HepG2 (cell line): ENCODE data around the gene KANK4. TPM values are rescaled to one million over a fixed set of nuclear protein-coding genes. Genes with fewer than 3 reads are reported as not detected.

Experiments used
- CREB1 ChIP-seq, 2 experiments: fragments of 450-650 bp in 1 of 2; IDR thresholded peaks; 2 replicates each; pipeline ENCODE4 v1.6.1; 2016 to 2017; ENCODE audit warnings: control low read depth in 1 of 2, mild to moderate bottlenecking in 1 of 2, missing compliant biosample characterization in 1 of 2, missing genetic modification characterization in 1 of 2
- FOSL2 ChIP-seq: sonication (generic); formaldehyde crosslinking; IDR thresholded peaks from 2 replicates; pipeline ENCODE4 v1.4.0; 2020; ENCODE audit warnings: missing genetic modification reagents
- HNF1B ChIP-seq: sonication (generic); formaldehyde crosslinking; IDR thresholded peaks from 2 replicates; pipeline ENCODE4 v1.5.1; 2020; ENCODE audit warnings: mild to moderate bottlenecking, moderate library complexity, missing genetic modification reagents
- HNF4G ChIP-seq, 2 experiments: sonication (generic) in 1 of 2; formaldehyde crosslinking in 1 of 2; IDR thresholded peaks; 2 replicates each; pipeline versions ENCODE4 v1.4.0 to v1.6.1; 2011 to 2020; ENCODE audit warnings: borderline replicate concordance in 2 of 2, low read depth in 2 of 2, mild to moderate bottlenecking in 2 of 2, low read length in 1 of 2, missing genetic modification reagents in 1 of 2, moderate library complexity in 1 of 2
- KDM6A ChIP-seq: IDR thresholded peaks from 2 replicates; pipeline ENCODE4 v1.6.1; 2016; ENCODE audit warnings: low read depth
- KLF15 ChIP-seq: sonication (generic); formaldehyde crosslinking; IDR thresholded peaks from 2 replicates; pipeline ENCODE4 v1.8.1; 2023; ENCODE audit warnings: borderline replicate concordance, mild to moderate bottlenecking, inconsistent platforms, missing genetic modification reagents, mixed read lengths
- MLX ChIP-seq: IDR thresholded peaks from 2 replicates; pipeline ENCODE4 v1.6.1; 2016
- NAIF1 ChIP-seq: sonication (generic); formaldehyde crosslinking; IDR thresholded peaks from 2 replicates; pipeline ENCODE4 v1.5.0; 2020; ENCODE audit warnings: mild to moderate bottlenecking, missing genetic modification reagents, borderline replicate concordance
- NFKBIZ ChIP-seq: IDR thresholded peaks from 2 replicates; pipeline ENCODE4 v1.6.1; 2018; ENCODE audit warnings: missing genetic modification reagents, missing compliant biosample characterization
- NR2F2 ChIP-seq: IDR thresholded peaks from 2 replicates; pipeline ENCODE4 v1.6.1; 2012; ENCODE audit warnings: low read depth, inconsistent platforms, borderline replicate concordance
- SAFB2 ChIP-seq: sonication (generic); formaldehyde crosslinking; IDR thresholded peaks from 2 replicates; pipeline ENCODE4 v1.5.1; 2020; ENCODE audit warnings: missing genetic modification reagents, low read depth, mild to moderate bottlenecking, borderline replicate concordance
- SIN3A ChIP-seq: IDR thresholded peaks from 2 replicates; pipeline ENCODE4 v1.6.1; 2011; ENCODE audit warnings: low read depth, mild to moderate bottlenecking, control low read depth, low read length, borderline replicate concordance
- SRSF1 ChIP-seq: fragments of 200-400 bp; formaldehyde crosslinking; optimal IDR thresholded peaks from 2 replicates; pipeline ENCODE3; 2017; ENCODE audit warnings: mild to moderate bottlenecking, low read depth, low read length, moderate library complexity
- TBL1XR1 ChIP-seq: fragments of 150-350 bp; IDR thresholded peaks from 2 replicates; pipeline ENCODE4 v1.6.1; 2014; ENCODE audit warnings: borderline replicate concordance, low read length; ENCODE audit not compliant: partially characterized antibody
- THAP7 ChIP-seq: sonication (generic); formaldehyde crosslinking; IDR thresholded peaks from 2 replicates; pipeline ENCODE4 v1.8.1; 2023; ENCODE audit warnings: mild to moderate bottlenecking, missing genetic modification reagents
- THAP9 ChIP-seq: sonication (generic); formaldehyde crosslinking; IDR thresholded peaks from 2 replicates; pipeline ENCODE4; 2020; ENCODE audit warnings: missing genetic modification reagents, mild to moderate bottlenecking, borderline replicate concordance
- TP53 ChIP-seq: sonication (generic); formaldehyde crosslinking; conservative IDR thresholded peaks from 2 replicates; pipeline ENCODE4 v1.4.0; 2020; ENCODE audit warnings: missing genetic modification reagents
- ZFP37 ChIP-seq: sonication (generic); formaldehyde crosslinking; IDR thresholded peaks from 2 replicates; pipeline ENCODE4 v1.4.0; 2020; ENCODE audit warnings: missing genetic modification reagents, borderline replicate concordance
- ZFP82 ChIP-seq: sonication (generic); formaldehyde crosslinking; IDR thresholded peaks from 2 replicates; pipeline ENCODE4 v1.5.1; 2020; ENCODE audit warnings: mild to moderate bottlenecking, missing genetic modification reagents, borderline replicate concordance
- ZKSCAN8 ChIP-seq: IDR thresholded peaks from 2 replicates; pipeline ENCODE4 v1.6.1; 2016; ENCODE audit warnings: borderline replicate concordance, missing genetic modification reagents, missing compliant biosample characterization
- ZNF138 ChIP-seq: sonication (generic); formaldehyde crosslinking; IDR thresholded peaks from 2 replicates; pipeline ENCODE4 v1.5.0; 2020; ENCODE audit warnings: mild to moderate bottlenecking, low read depth, missing genetic modification reagents
- ZNF597 ChIP-seq: sonication (generic); formaldehyde crosslinking; IDR thresholded peaks from 2 replicates; pipeline ENCODE4 v1.5.0; 2020; ENCODE audit warnings: missing genetic modification reagents
- polyA plus RNA-seq, 8 experiments: library from polyadenylated mRNA; depleted of rRNA in 3 of 8; stranded (reverse) in 7 of 8; unstranded in 1 of 8; fragments of >200 nt; fragmentation: Illumina TruSeq in 4 of 8; extraction: Trizol in 4 of 8; gene quantifications; 2 replicates each; pipeline versions ENCODE4 v1.2.1 to v1.2.3, GENCODE V29; 2011 to 2016; ENCODE audit warnings: low read depth in 4 of 8, missing spikeins in 1 of 8, mixed read lengths in 1 of 8; ENCODE audit not compliant: insufficient read depth in 1 of 8
- total RNA-seq, 5 experiments: library from RNA; depleted of rRNA; stranded (reverse); fragments of >200 nt; fragmentation: Illumina TruSeq; extraction: Trizol; gene quantifications; 2 replicates each; pipeline ENCODE4 v1.2.3, GENCODE V29; 2016; ENCODE audit warnings: low read depth in 1 of 5

The KANK4 gene
- total and polyA plus RNA-seq, 2 of the 13 experiments (the other 11 are each of a cell fraction or from before 2014, with no cell fraction given) = 16.1 to 25.7 TPM

GRCh38 chr1:62288224-62288623 lies 31.0 kb downstream of the KANK4 start (continued):
- TF ChIP-seq HNF1B (CRISPR knock-in tag) = no peak
- no peak for TF ChIP-seq SRSF1
- no peak for TF ChIP-seq SIN3A
- no peak for TF ChIP-seq THAP9 (CRISPR knock-in tag)
- no peak for TF ChIP-seq KLF15 (CRISPR knock-in tag)
- TF ChIP-seq KDM6A (CRISPR knock-in tag) = no peak
- no peak for TF ChIP-seq THAP7 (CRISPR knock-in tag)
- no peak for TF ChIP-seq CREB1 (IDR thresholded peaks at IDR 0.05)
- TF ChIP-seq CREB1 (CRISPR knock-in tag; IDR thresholded peaks at IDR 0.05) = no peak
- no peak for TF ChIP-seq MLX (CRISPR knock-in tag)
- no peak for TF ChIP-seq TP53 (CRISPR knock-in tag)
- TF ChIP-seq HNF4G (IDR thresholded peaks at IDR 0.05; ENCODE audit: borderline replicate concordance, low read depth, low read length) = peak; percentile 12; the same call in 1 of the 2 replicates
- TF ChIP-seq HNF4G (CRISPR knock-in tag; IDR thresholded peaks at IDR 0.05; ENCODE audit: borderline replicate concordance, low read depth) = no peak
- TF ChIP-seq NFKBIZ = no peak
- TF ChIP-seq TBL1XR1 = no peak
- no peak for TF ChIP-seq ZFP37 (CRISPR knock-in tag)
- TF ChIP-seq NR2F2 = 0 out of 2 replicates have a peak, but pooled peaks have one; percentile 47
- no peak for TF ChIP-seq ZKSCAN8 (CRISPR knock-in tag)
- no peak for TF ChIP-seq ZNF597 (CRISPR knock-in tag)
- TF ChIP-seq FOSL2 (CRISPR knock-in tag) = no peak
- TF ChIP-seq ZFP82 = no peak
- TF ChIP-seq ZNF138 = no peak
- no peak for TF ChIP-seq NAIF1 (CRISPR knock-in tag)
- TF ChIP-seq SAFB2 = no peak
